HepG2 (cell line): Measurements from ENCODE around the gene FAM98A. TPM values are rescaled to one million over a fixed set of nuclear protein-coding genes. Genes with fewer than 3 reads are reported as not detected.

Experiments used
- ARID5B ChIP-seq: IDR thresholded peaks from 2 replicates; pipeline ENCODE4 v1.4.0; 2020; ENCODE audit warnings: mild to moderate bottlenecking, missing genetic modification reagents
- CCAR2 ChIP-seq: fragments of 200-400 bp; formaldehyde crosslinking; optimal IDR thresholded peaks from 2 replicates; pipeline ENCODE3; 2018; ENCODE audit warnings: low read depth, mild to moderate bottlenecking, low read length, moderate library complexity
- EED ChIP-seq: sonication (generic); formaldehyde crosslinking; IDR thresholded peaks from 2 replicates; pipeline ENCODE4 v1.5.0; 2020; ENCODE audit warnings: mild to moderate bottlenecking, missing genetic modification reagents
- HNRNPL ChIP-seq: fragments of 200-400 bp; formaldehyde crosslinking; IDR thresholded peaks from 2 replicates; pipeline ENCODE4 v1.6.1; 2017; ENCODE audit warnings: mild to moderate bottlenecking, low read depth, low read length
- MTF1 ChIP-seq: sonication (generic); formaldehyde crosslinking; IDR thresholded peaks from 2 replicates; pipeline ENCODE4 v1.5.0; 2020; ENCODE audit warnings: missing genetic modification reagents
- NR2F1 ChIP-seq, 2 experiments: fragments of 450-650 bp in 1 of 2; formaldehyde crosslinking in 1 of 2; IDR thresholded peaks; 2 replicates each; pipeline versions ENCODE4 v1.5.0 to v1.6.1; 2016 to 2020; ENCODE audit warnings: mild to moderate bottlenecking in 1 of 2, missing compliant biosample characterization in 1 of 2, missing genetic modification reagents in 1 of 2, moderate library complexity in 1 of 2
- PREB ChIP-seq: sonication (generic); formaldehyde crosslinking; IDR thresholded peaks from 2 replicates; pipeline ENCODE4 v1.4.0; 2020; ENCODE audit warnings: missing genetic modification reagents
- SOX13 ChIP-seq, 3 experiments: fragments of 450-650 bp in 1 of 3; sonication (generic) in 1 of 3; formaldehyde crosslinking in 1 of 3; IDR thresholded peaks in 2 of 3; conservative IDR thresholded peaks in 1 of 3; 2 replicates each; pipeline versions ENCODE4 v1.5.0 to v1.6.1; 2016 to 2020; ENCODE audit warnings: antibody characterized with exemption in 1 of 3, mild to moderate bottlenecking in 1 of 3, missing compliant biosample characterization in 1 of 3, missing genetic modification reagents in 1 of 3, moderate library complexity in 1 of 3
- SRF ChIP-seq: IDR thresholded peaks from 2 replicates; pipeline ENCODE4 v1.6.1; 2011; ENCODE audit warnings: mild to moderate bottlenecking, low read depth, low read length, moderate library complexity
- TBL1XR1 ChIP-seq: fragments of 150-350 bp; IDR thresholded peaks from 2 replicates; pipeline ENCODE4 v1.6.1; 2014; ENCODE audit warnings: borderline replicate concordance, low read length; ENCODE audit not compliant: partially characterized antibody
- TEF ChIP-seq: sonication (generic); formaldehyde crosslinking; IDR thresholded peaks from 2 replicates; pipeline ENCODE4 v1.5.0; 2020; ENCODE audit warnings: missing genetic modification reagents
- ZIK1 ChIP-seq: sonication (generic); formaldehyde crosslinking; IDR thresholded peaks from 2 replicates; pipeline ENCODE4 v1.5.0; 2020; ENCODE audit warnings: mild to moderate bottlenecking, low read depth, missing genetic modification reagents, borderline replicate concordance
- ZMYM2 ChIP-seq: sonication (generic); formaldehyde crosslinking; IDR thresholded peaks from 2 replicates; pipeline ENCODE4 v1.8.0; 2022; ENCODE audit warnings: mild to moderate bottlenecking, missing genetic modification reagents
- ZNF572 ChIP-seq: sonication (generic); formaldehyde crosslinking; IDR thresholded peaks from 2 replicates; pipeline ENCODE4 v1.5.1; 2020; ENCODE audit warnings: mild to moderate bottlenecking, missing genetic modification reagents
- ZNF704 ChIP-seq: sonication (generic); formaldehyde crosslinking; IDR thresholded peaks from 2 replicates; pipeline ENCODE4 v1.8.1; 2023; ENCODE audit warnings: mild to moderate bottlenecking, inconsistent platforms, moderate library complexity, missing genetic modification reagents, borderline replicate concordance
- ZNF761 ChIP-seq: sonication (generic); formaldehyde crosslinking; conservative IDR thresholded peaks from 2 replicates; pipeline ENCODE4 v1.4.0; 2020; ENCODE audit warnings: mild to moderate bottlenecking, missing genetic modification reagents
- ZNF772 ChIP-seq: sonication (generic); formaldehyde crosslinking; IDR thresholded peaks from 2 replicates; pipeline ENCODE4 v1.5.0; 2020; ENCODE audit warnings: mild to moderate bottlenecking, missing genetic modification reagents
- ZNF800 ChIP-seq: sonication (generic); formaldehyde crosslinking; IDR thresholded peaks from 2 replicates; pipeline ENCODE4 v1.4.0; 2020; ENCODE audit warnings: missing genetic modification reagents
- polyA plus RNA-seq, 8 experiments: library from polyadenylated mRNA; depleted of rRNA in 3 of 8; stranded (reverse) in 7 of 8; unstranded in 1 of 8; fragments of >200 nt; fragmentation: Illumina TruSeq in 4 of 8; extraction: Trizol in 4 of 8; gene quantifications; 2 replicates each; pipeline versions ENCODE4 v1.2.1 to v1.2.3, GENCODE V29; 2011 to 2016; ENCODE audit warnings: low read depth in 4 of 8, missing spikeins in 1 of 8, mixed read lengths in 1 of 8; ENCODE audit not compliant: insufficient read depth in 1 of 8
- total RNA-seq, 5 experiments: library from RNA; depleted of rRNA; stranded (reverse); fragments of >200 nt; fragmentation: Illumina TruSeq; extraction: Trizol; gene quantifications; 2 replicates each; pipeline ENCODE4 v1.2.3, GENCODE V29; 2016; ENCODE audit warnings: low read depth in 1 of 5

FAM98A gene
- total and polyA plus RNA-seq, 2 of the 13 experiments (the other 11 are each of a cell fraction or from before 2014, with no cell fraction given): 44.0 to 61.4 TPM

GRCh38 chr2:33599175-33599942 lies at the start of gene FAM98A (continued):
- peak; percentile 75 for TF ChIP-seq ARID5B (CRISPR knock-in tag)
- TF ChIP-seq TBL1XR1: peak; percentile 10
- TF ChIP-seq EED (CRISPR knock-in tag): peak; percentile 54
- TF ChIP-seq MTF1 (CRISPR knock-in tag): peak; percentile 61; the same call in 1 of the 2 replicates
- peak; percentile 41; the same call in 1 of the 2 replicates for TF ChIP-seq ZNF704
- TF ChIP-seq HNRNPL: peak; percentile 43; the same call in 1 of the 2 replicates
- TF ChIP-seq SOX13 (IDR thresholded peaks at IDR 0.05): no peak
- peak in 1 of 2 experiments; percentile 39; a peak in 1 of 4 replicates for TF ChIP-seq SOX13 (CRISPR knock-in tag; conservative IDR thresholded peaks at IDR 0.05 in 1 of 2, IDR thresholded peaks at IDR 0.05 in 1 of 2)
- TF ChIP-seq PREB (CRISPR knock-in tag): peak; percentile 83; the same call in 1 of the 2 replicates
- peak; percentile 93 for TF ChIP-seq ZNF772 (CRISPR knock-in tag)
- TF ChIP-seq CCAR2: no peak
- TF ChIP-seq NR2F1 (CRISPR knock-in tag; IDR thresholded peaks at IDR 0.05): no peak
- peak; percentile 19; the same call in 1 of the 2 replicates for TF ChIP-seq ZNF572
- peak; percentile 81 for TF ChIP-seq SRF
- 0 out of 2 replicates have a peak, but pooled peaks have one; percentile 31 for TF ChIP-seq TEF
- TF ChIP-seq ZNF761: peak; percentile 36; the same call in 1 of the 2 replicates
- peak; percentile 89; the same call in 1 of the 2 replicates for TF ChIP-seq ZMYM2 (CRISPR knock-in tag)
- TF ChIP-seq ZIK1 (CRISPR knock-in tag): peak; percentile 23; the same call in 1 of the 2 replicates
- TF ChIP-seq ZNF800 (CRISPR knock-in tag): peak; percentile 73; the same call in 1 of the 2 replicates
